LNCaP clone FGC (cell line): ENCODE measurements around the gene OTUD5.

Experiments used
- DNase-seq: peaks from one replicate; pipeline ENCODE4 v3.0.0-alpha.2; 2011; ENCODE audit warnings: low read depth
- H3K4me3 ChIP-seq: 2 replicates; pipeline ENCODE4 v1.5.1; 2011; ENCODE audit warnings: mild to moderate bottlenecking, low read depth, low read length, control low read depth
- TF ChIP-seq, protein P1 (sequence below): IDR thresholded peaks from 2 replicates; pipeline ENCODE4 v1.5.1; 2012; ENCODE audit warnings: mild to moderate bottlenecking; ENCODE audit not compliant: control insufficient read depth, insufficient read depth; ENCODE audit errors: extremely low read depth

OTUD5 gene

DNA sequence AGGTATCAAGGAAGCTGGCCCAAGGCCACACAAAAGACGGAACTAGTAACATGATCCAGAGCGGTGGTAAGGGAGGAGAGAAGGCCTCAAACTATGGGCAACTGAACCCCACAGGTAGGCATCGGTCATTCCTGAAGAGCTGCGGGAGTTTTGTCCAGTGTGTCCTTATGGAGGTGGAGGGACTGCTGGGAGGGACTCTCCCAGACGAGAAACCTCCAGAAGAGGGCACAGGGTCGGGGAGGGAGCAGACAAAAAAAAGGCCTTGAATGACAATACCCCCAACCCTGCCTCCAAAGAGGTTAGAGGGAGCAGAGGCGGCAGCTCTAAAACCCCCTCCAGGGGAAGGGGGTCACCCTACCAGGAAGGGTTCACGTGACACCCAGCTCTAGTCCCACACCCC lies 53.2 kb downstream of the OTUD5 start:
- no peak overlapping the region for H3K4me3 ChIP-seq
- no peak for DNase-seq
- TF ChIP-seq, protein P1, sequence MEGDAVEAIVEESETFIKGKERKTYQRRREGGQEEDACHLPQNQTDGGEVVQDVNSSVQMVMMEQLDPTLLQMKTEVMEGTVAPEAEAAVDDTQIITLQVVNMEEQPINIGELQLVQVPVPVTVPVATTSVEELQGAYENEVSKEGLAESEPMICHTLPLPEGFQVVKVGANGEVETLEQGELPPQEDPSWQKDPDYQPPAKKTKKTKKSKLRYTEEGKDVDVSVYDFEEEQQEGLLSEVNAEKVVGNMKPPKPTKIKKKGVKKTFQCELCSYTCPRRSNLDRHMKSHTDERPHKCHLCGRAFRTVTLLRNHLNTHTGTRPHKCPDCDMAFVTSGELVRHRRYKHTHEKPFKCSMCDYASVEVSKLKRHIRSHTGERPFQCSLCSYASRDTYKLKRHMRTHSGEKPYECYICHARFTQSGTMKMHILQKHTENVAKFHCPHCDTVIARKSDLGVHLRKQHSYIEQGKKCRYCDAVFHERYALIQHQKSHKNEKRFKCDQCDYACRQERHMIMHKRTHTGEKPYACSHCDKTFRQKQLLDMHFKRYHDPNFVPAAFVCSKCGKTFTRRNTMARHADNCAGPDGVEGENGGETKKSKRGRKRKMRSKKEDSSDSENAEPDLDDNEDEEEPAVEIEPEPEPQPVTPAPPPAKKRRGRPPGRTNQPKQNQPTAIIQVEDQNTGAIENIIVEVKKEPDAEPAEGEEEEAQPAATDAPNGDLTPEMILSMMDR = no peak

DNA sequence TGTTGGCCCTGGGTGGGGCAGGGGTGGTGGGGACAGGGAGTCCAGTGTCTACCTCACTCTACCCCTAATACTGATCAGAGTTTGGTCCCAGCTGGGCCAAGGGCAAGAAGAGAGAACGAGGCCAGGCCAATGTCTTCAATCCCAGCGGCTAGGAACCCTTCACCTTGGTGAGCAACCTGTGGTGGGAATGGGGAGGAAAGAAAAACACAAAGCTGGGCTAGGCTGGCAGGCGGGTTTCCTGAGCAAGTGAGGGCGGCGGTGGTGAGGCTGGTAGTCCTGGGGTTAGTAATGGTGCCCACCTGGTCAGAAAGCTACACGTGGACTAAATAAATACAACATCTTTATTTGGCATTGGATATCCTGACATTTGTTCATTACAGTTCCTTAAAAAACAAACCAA lies 54.1 kb downstream of the OTUD5 start:
- TF ChIP-seq, protein P1 = no peak
- no peak for DNase-seq
- no peak overlapping the region for H3K4me3 ChIP-seq

DNA sequence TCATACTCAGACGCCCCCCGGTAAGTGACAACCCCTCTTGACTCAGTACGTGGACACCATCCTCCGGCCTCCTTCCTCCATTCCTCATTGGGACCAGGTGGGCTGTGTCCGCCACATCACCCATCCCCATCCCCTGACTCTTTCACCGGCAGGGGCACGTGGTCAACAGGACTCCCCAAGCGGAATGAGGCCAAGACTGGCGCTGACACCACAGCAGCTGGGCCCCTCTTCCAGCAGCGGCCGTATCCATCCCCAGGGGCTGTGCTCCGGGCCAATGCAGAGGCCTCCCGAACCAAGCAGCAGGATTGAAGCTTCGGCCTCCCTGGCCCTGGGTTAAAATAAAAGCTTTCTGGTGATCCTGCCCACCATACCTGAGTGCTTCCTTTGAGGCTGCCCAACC lies 54.6 kb downstream of the OTUD5 start:
- TF ChIP-seq, protein P1 = no peak
- no peak overlapping the region for H3K4me3 ChIP-seq
- DNase-seq = no peak

DNA sequence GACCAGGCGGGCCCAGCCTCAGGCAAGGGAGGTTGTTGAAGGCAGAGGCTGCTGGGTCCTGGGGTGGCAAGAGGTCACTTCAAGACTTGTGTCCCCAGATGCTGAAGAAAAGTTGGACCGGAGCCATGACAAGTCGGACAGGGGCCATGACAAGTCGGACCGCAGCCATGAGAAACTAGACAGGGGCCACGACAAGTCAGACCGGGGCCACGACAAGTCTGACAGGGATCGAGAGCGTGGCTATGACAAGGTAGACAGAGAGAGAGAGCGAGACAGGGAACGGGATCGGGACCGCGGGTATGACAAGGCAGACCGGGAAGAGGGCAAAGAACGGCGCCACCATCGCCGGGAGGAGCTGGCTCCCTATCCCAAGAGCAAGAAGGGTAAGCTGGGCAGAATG lies 55.3 kb downstream of the OTUD5 start:
- DNase-seq = no peak
- TF ChIP-seq, protein P1 = no peak
- H3K4me3 ChIP-seq = no peak overlapping the region

DNA sequence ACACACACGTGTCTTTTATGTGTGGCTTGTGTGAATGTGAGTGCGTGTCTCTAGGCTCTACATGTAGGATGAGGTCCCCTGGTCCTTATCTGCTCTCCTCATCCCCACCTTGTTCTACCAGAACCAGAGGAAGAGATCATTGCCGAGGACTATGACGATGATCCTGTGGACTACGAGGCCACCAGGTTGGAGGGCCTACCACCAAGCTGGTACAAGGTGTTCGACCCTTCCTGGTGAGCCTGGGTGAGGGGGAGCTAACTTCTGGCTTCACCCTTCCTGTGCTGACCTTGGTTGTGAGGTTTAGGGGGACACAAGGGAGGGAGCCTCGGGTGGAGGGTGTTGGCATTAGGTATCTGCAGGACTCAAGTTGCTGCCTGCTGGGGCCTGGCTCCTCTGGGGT lies 56.3 kb downstream of the OTUD5 start:
- DNase-seq = no peak
- H3K4me3 ChIP-seq = no peak overlapping the region
- TF ChIP-seq, protein P1 = no peak

DNA sequence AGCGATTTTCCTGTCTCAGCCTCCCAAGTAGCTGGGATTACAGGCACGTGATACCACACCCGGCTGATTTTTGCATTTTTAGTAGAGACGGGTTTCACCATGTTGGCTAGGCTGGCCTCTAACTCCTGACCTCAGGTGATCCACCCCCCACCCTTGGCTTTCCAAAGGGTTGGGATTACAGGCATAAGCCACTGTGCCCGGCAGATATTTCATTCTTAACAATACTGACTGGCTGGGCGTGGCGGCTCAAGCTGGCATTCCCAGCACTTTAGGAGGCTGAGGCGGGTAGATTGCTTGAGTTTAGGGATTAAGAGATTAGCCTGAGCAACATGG lies 58.4 kb downstream of the OTUD5 start:
- no peak for DNase-seq
- H3K4me3 ChIP-seq = peak overlapping the region; percentile 88
- TF ChIP-seq, protein P1 = no peak

DNA sequence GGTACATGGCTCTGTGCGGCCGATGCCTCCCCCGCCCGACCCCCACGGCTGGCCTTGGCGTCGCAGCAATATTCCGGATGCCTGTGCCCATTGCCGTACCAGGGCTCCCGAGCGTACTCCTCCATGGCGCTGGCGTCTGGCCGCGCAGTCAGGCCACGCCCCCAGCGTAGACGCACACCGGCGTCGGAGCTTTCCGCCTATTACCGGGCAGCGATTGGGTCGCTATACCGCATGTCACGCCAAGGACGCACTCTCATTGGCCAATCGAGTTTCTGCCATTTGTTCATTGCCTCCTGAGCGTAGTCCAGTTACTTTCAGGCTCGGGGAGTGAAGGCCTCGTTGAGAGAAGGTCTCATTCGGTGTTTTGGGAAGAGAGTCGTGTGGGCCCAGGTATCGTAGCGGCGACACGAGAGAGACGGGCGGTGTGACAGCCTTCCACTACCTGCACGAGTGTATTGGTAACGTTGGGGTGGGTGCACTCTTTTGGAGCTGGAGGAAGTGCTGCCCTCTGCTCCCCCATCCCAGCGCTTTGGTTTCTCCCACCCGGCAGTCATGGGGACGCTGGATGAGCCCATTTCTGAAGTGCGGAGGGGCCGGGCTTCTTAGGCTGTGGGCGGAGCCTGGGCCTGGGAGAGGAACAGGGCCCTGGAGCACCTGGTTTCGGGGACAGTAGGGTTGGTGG lies 59.6 kb downstream of the OTUD5 start, which contains the start of the genes PQBP1 and TIMM17B:
PQBP1 (plus strand) TSS at position 306 of the 682 bp plus-strand sequence. CDS start 580 bp downstream, outside the sequence.
TIMM17B (minus strand) TSS at position 144 of the 682 bp plus-strand sequence; CDS start at position 125, 19 bp downstream.
- H3K4me3 ChIP-seq = peak within 1 kb of the TSS; percentile 88
- TF ChIP-seq, protein P1 = no peak
- peak; percentile 94 for DNase-seq
